ENCODE results near the gene PELO.

Gene PELO

DNA sequence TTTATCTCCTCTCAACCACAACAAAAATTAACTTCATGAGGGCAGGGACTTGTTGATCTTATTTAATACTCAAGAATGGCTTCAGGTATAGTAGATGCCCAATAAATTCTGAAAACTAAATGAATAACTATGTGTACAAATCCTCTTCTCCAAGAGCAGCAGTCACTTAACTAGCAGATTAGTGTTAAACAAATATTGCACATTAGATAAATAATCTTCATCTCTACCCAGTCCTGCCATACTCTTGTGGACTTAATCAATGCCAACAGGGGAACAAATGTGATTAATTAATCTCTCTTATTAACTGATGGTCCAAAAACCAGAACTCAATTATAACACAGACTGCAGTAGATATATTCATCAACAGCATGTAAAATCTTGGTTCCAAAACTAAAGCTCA is 15.0 kb upstream of the PELO start:
- DNase-seq, result no peak

- no peak for DNase-seq
These were observed 14.4 kb upstream of the PELO start for GRCh38 chr5:52773342-52773741.

DNA sequence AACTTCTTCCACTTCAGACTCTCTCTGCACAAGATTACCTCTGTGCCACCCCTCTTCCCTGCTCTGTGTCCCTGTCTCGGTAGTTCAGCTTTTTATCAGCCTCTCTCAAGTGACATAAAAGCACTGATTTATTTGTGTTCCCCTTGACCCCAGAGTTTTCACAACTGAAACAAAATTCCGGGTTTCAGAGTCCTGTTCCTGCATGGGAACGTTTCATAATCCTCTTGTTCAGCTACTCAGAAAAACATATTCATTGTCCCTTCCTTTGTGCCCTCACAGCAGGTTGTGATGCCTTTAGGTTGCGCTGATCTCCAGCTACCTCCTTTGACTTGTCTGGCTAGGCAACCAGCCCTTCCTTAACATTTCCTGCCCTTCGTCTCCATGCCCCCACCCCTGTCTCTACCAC is 13.7 kb upstream of the PELO start:
- DNase-seq, result no peak

DNA sequence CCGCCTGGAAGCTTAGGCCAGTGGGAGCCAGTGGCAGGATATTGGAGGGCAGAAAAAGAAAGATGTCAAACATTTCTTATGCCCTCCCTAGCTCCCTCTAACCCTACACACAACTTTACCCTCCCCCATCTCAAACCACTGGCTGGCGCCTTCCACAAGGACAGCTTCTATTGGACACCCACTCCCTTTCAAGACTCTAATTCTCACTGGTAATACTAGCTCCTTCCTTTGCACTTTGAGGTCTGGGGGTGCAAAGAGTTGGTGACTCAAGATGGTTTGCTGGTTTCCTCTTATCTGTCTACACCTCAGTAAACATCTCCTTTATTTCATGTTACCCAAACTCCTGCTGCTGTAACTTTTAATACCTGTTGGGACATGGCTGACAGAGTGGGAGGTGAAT is 11.6 kb upstream of the PELO start:
- no peak for DNase-seq

- no peak for DNase-seq
These were observed 10.5 kb upstream of the PELO start for GRCh38 chr5:52777186-52777585.

DNA sequence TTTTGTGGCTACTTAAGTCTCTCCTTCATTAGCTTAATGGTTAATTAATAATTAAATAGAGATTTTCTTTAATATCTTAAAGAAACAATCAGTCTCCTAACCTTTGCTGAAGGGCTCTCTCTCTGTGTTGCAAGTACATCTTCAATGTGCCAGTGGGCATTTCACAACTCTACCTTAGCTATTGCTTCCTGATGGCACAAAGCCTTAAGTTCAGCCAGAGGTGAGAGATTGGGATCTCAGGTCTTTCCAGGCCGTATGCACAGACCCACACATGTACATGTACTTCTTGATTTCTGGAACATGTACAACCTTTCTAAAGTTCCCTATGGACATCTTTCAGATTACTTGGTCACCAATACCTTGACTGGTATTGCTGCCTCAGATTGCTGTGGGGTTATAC is 8.9 kb upstream of the PELO start:
- DNase-seq, result no peak

GRCh38 chr5:52779213-52779612 is 8.5 kb upstream of the PELO start:
- DNase-seq, result no peak

- no peak for DNase-seq
These were observed 4.3 kb upstream of the PELO start for GRCh38 chr5:52783226-52783959.

DNA sequence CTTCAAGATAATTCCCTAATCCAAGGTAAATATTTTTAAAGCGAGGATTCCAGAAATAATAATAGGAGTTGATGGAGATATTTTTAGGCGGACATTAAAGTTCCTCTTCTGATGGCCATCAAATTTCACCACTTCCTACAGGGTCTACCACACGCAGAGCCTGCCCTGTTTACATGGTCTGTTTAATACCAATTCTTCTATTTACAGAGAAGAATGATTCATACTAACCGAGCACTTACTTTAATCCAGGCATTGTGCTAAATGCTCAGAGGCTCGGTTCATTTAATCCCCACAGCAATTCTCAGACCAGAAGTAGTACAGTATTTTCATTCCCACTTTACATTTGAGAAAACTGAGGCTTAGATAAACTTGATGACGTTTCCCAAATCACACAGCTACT is 3.0 kb upstream of the PELO start:
- no peak for DNase-seq

- no peak for DNase-seq
These were observed 1.3 kb upstream of the PELO start for GRCh38 chr5:52786391-52786790.

DNA sequence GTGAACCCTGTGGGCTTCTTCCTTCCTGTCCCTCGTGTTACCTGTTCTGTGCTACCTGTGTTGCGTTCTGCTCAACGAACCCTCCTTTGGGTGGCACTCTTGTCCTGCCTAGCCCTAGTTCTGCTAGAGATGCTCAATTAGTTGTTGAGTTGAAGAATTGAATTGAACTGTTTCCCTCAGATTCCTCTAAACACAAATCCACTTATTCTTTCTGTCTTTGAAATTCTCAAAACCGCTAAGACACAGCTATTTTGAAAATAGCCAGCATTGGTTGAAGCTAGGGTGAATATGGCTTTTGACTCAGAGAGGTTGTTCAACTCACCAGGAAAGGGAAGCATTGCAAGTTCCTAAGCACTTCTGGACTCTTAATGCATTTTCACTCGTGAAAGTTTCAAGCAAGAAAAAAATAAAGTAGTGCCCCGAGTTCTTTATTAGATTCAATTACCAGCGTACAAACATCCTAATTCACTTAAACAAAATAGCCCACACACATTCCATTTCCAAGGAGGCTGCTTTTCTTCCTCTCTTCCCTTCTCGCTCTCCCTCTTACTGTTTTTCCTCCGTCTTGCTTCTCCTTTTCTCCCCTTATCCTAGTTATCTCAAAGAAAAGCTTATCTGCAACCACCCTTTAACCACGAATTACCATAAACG is 642 bp upstream of the PELO start:
- peak; percentile 26 for DNase-seq

- no peak for DNase-seq
These were observed 747 bp downstream of the PELO start for GRCh38 chr5:52788505-52788821.

GRCh38 chr5:52789378-52789777 is 1.7 kb downstream of the PELO start:
- DNase-seq, result no peak

DNA sequence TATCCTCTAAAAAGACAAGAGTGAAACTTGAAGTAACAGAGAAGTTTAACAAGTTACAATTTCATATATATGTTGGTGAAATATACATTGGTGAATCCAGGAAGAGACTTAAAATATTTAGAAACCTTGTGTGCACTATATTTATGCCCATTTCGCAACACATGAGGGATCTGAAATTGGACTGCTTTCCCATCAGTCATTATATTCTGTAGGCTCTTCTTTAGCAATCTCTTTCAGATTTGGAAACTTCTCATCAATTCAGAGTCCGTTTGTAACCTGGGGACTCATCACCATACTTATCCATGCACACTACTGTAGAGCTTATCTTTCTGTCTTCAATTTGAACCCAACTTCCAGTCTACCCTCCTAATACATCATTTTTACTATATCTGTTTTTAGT is 2.1 kb downstream of the PELO start:
- DNase-seq, result no peak

DNA sequence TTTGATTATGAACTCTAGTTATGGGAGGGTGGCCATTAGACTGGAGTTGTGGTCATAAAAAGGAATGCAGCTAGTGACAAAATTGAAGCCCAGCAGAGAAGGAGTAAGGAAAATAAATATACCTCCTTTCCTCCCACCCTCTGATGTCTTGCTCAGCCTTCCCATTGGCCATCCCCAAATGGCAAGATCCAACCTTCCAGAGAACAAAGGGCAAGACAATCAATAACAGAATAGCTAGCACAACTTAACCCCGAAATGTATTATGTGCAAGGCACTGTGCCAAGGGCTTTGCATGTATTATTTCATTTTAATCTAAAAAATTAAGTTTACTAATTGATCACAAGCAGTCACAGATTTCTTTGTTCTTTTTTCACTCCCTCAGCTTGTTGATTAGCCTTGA is 3.6 kb downstream of the PELO start:
- DNase-seq, result no peak

DNA sequence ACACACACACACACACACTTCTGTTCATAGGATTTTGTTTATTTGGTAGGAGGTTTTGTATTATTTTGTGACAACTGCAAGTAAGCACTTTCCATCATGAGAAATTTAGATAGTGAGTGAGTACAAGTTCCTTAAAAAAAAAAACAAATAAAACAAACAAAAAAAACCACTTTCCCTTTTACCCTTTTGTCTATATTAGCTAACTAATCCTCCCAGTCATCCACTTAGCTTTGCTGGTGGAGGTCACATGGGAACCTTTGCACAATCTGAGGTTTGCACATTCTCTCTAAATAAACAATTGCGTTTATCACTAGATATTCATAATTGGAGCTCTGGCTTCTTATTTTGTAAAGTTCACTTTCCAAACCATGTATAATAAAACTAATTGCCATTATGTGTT is 6.8 kb downstream of the PELO start:
- DNase-seq, result no peak

GRCh38 chr5:52796031-52796430 is 8.3 kb downstream of the PELO start:
- no peak for DNase-seq

DNA sequence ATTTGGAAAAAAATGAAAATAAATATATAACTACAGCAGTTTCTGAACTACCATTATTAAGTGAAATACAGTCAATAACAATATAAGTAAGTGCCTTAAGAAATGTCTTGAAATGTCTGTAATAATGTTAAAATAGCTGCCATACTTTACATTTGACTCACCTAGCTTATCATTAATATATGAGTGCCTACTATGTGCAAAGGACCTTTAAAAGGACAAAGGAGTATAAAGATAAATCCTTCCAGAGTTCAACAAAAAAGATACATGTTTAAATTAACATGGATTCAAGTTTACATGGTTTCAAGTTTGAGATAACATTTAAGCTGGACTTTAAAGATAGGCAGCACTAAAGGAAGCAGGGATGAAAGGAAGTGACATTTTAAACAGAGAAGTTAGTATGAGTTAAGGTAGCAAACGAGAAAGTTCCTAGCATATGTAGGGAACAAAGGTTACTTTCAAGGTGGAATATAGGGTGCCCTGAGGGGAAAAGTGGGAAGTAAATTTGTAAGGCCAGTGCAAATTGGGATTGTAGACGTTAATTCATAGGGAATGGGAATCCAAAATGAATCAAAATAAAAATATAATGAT is 8.9 kb downstream of the PELO start:
- DNase-seq, result no peak

- DNase-seq, result no peak
These were observed 11.2 kb downstream of the PELO start for GRCh38 chr5:52798938-52799337.

- no peak for DNase-seq
These were observed 11.8 kb downstream of the PELO start for GRCh38 chr5:52799358-52799982.

DNA sequence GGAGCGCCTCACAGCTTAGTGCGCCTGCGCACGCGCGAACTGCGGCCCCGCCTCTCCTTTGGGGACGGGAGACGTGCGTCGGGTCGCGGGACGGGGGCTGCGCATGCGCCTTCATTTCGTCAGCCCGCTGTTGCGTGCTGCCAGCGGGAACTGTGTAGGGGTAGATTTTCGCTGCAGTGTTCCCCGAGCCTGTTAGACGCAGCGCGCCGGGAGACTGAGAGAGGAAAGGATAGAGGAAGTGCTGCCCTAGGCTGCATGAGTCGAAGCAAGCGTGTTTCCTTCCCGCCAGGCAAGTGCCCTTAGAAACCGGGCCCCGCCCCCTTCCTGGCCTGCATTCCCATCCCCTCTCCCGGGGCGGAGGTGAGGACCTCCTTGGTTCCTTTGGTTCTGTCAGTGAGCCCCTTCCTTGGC is 12.3 kb downstream of the PELO start:
- DNase-seq, result peak; percentile 93

GRCh38 chr5:52800394-52801213 is 12.9 kb downstream of the PELO start:
- DNase-seq, result peak; percentile 34

DNA sequence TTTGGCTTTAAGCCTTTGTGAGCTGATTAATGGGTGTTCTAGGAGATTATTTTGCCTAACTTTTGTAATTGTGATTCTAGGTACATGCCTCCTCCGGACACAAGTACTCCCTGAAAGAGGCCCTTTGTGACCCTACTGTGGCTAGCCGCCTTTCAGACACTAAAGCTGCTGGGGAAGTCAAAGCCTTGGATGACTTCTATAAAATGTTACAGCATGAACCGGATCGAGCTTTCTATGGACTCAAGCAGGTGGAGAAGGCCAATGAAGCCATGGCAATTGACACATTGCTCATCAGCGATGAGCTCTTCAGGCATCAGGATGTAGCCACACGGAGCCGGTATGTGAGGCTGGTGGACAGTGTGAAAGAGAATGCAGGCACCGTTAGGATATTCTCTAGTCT is 13.6 kb downstream of the PELO start:
- DNase-seq, result no peak

Measured in effector CD4-positive, alpha-beta T cell (primary cell).